VCaP (cell line): ENCODE results near the gene CCNI2.
A peak's percentile ranks its signal among the peaks of the same experiment; 100 is the strongest.

Experiments used
- H3K27ac ChIP-seq: fragments of 450-650 bp; 2 replicates; pipeline ENCODE4 v1.5.1; 2017
- TF ChIP-seq, protein P1 (sequence below): fragments of 450-650 bp; conservative IDR thresholded peaks from 2 replicates; pipeline ENCODE4 v1.5.1; 2017; ENCODE audit warnings: mild to moderate bottlenecking, moderate library complexity

The CCNI2 gene

DNA sequence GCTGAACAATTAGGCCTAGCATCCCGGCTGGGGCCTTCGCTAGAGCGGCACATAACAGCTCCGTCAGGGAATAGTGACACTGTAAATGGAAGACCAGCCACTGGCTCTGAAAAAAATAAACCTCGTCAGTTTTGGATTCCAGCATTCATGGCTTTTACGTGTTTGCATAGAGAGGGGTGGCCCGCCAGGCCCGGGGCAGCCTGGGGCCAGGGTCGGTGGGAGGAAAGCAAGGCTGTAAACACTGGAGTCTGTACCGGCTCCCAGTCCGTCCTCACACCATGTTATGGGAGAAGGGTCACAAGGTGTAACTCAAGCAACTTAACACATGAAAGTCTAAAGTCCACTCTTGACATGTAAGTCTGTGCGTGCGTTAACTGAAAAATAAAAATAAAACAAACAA lies 11.2 kb downstream of the CCNI2 start:
- H3K27ac ChIP-seq: no peak overlapping the region
- TF ChIP-seq, protein P1, sequence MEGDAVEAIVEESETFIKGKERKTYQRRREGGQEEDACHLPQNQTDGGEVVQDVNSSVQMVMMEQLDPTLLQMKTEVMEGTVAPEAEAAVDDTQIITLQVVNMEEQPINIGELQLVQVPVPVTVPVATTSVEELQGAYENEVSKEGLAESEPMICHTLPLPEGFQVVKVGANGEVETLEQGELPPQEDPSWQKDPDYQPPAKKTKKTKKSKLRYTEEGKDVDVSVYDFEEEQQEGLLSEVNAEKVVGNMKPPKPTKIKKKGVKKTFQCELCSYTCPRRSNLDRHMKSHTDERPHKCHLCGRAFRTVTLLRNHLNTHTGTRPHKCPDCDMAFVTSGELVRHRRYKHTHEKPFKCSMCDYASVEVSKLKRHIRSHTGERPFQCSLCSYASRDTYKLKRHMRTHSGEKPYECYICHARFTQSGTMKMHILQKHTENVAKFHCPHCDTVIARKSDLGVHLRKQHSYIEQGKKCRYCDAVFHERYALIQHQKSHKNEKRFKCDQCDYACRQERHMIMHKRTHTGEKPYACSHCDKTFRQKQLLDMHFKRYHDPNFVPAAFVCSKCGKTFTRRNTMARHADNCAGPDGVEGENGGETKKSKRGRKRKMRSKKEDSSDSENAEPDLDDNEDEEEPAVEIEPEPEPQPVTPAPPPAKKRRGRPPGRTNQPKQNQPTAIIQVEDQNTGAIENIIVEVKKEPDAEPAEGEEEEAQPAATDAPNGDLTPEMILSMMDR: no peak

DNA sequence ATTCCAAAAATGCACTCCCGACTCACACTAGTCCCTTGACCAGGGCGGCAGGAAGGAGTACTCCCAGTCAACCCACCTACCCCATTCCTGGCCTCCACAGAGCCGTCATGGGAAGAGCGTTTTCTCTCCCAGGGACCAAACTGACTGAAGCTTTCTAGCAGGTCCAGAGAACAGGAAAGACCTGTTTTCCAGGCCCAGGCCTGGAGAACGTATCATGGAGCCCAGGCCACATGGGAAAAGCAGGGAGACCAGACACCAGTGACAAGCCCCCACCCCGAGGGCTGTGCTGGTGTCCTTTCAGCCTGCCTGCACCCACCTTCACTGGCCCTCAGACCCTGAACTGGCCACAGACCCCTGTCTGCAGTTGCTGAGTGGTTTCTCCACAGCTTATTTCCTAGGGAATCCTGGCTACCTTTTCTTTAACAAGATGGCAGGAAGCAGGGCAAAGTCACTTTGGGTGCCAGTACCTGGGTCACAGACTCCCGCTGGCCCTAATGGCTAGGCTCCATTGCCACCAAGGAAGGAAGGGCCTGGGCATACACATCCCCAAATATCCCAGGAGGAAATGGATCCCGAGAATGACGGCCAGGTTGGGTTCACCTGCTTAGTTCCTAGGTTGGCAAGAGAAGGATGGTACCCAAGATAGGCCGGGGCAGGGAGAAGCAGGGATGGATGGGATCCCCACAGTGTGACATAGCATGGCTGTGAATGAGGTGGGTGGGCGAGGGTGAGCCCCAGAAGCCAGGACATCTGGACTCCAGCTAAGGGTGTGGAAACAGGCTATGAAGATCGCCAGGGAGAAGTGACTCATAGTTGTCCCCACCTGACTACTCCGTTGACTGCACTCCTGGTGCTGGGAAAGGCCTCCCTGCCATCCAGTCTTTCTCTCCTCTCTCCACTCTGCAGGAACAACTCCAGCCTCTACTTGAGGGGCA lies 12.2 kb downstream of the CCNI2 start:
- H3K27ac ChIP-seq: peak overlapping the region; percentile 48; the same call in 1 of the 2 replicates
- TF ChIP-seq, protein P1: no peak

DNA sequence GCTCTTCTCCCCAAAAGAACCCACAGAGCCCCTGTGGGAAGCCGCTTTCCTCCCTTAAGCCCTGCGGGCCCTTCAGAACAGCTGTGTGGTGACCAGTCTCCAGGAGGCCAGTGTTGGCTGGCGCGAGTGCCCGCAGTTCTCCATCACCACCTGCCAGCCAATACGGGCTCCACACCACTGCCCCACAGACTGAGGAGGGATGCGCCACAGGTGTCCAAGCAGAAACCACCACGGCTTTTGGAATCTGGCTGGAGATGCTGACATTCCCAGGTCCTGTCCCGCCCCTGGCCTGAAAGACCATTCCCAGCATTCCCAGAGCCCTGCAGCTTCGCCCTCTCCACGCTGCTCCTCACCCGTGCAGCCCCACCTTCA lies 12.8 kb downstream of the CCNI2 start:
- H3K27ac ChIP-seq: no peak overlapping the region
- TF ChIP-seq, protein P1: no peak

DNA sequence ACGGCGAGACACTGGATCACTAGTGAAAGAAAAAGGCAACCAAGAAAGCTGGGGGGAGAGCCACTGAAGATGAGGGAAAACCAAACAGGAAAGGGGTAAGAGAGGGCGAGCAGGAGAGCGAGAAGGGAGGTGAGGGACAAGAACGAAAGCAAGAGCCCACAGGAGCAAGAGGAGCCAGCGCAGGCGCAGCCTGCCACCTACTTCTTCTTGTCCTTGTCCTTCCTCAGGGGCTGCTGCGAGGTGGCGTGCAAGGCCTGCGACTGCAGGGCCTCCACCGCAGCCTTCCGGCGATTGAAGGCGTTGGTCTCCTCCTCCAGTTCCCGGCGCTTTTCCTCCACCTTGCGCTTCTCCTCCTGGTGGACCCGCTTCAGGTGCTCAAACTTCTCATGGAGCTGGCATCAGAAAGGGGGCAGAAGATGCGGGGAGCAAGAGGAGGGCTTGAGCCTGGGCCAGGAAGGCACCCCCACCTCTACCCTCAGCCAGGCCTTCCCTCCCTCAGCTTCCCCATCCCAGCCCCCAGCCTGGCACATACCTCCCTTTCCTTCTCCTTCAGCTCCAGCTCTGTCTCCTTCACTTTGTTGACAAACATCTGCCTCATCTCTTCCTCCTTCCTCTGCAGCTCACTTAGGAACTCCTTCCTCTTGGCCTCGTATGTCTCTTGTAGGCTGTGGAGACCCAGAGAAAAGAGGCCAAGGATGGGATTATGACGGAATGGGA lies 13.5 kb downstream of the CCNI2 start:
- TF ChIP-seq, protein P1: no peak
- no peak overlapping the region for H3K27ac ChIP-seq

DNA sequence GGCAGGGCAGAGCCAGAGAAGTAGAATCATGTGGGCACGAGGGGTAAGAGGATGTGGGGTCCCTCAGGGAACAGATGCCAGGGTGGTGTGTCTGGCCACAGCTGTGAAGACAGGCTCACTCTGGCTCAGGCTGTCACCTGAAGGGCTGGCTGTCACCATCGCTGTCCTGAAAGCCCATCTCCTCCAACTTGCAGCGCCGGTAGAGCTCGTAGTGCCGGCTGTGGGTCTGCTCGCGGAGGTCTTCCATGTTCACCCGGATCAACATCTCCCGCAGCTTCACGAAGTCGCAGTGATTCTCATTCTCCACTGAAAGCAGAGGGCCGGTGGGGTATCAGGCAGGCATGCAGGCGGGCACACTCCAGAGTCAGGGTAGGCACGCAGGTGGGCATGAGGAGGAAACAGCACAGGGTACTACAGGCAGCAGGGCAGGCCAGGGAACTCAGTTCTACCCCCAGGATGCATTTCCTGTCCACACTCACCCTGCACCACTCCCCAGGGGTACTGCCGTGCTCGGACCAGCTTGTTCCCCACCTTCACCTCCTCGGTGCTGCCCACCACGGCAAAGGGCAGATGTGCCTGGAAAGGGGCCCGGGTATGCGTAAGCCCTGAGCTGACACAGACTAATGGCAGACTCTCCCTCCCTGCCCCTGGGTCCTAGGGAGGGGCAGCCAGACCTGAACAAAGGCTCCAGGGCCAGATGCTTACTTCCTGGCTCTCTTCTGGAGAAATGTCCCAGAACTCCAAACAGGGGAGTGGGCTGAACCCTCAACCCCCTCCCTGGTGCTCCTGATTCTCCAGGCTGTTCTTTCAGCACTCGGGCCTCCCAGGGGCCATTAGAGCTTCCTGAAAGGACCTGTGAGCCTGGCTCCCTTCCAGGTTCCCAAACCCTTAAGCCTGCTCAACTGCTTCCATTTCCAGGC lies 14.4 kb downstream of the CCNI2 start:
- TF ChIP-seq, protein P1: no peak
- no peak overlapping the region for H3K27ac ChIP-seq

DNA sequence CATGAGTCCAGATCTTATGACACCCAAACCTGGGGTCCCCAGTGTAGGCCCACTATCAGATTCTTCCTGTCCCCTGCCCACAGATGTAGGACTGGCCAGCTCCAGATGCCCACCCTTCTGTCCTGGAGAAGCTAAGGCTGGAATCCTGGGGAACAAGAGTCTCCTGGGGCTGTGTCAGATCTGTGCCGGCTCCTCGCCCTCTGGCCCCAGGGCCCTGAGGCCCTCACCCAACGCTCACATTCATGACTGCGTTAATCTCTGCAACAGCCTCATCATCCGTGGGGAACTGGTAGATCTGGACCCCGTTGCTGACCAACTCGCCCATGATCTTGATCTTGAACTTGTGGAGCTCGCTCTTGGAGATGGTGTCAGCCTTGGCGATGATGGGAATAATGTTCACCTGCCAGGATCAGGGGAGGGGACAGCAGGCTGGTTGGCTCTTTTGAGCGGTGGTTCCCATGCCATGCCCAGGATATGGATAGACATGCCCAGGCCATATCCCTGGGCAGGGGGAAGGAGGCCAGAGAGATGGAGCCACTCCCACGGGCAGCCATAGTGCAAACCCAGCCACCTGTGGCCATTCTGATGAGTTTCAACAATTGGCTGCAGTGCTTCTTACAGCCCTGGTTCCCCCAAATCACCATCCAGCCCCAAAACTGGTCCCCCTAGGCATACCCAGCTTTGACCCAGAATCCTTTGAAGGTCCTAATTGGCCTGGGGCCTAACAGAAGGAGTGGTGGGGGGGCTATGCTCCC lies 15.2 kb downstream of the CCNI2 start:
- no peak overlapping the region for H3K27ac ChIP-seq
- TF ChIP-seq, protein P1: no peak
